HG02763 (cell line): ENCODE results near the gene SSTR5.
"Not testable (repeated sequence)": the region's sequence is repeated elsewhere in the genome, so short reads cannot be mapped to it uniquely, and the experiment has no call there.

Experiments
- ATAC-seq: cut with Tn5 transposase; IDR thresholded peaks from one replicate; pipeline ENCODE4 v1.9.1; 2021; ENCODE audit warnings: mild to moderate bottlenecking, moderate library complexity; ENCODE audit not compliant: unreplicated experiment

The SSTR5 gene

DNA sequence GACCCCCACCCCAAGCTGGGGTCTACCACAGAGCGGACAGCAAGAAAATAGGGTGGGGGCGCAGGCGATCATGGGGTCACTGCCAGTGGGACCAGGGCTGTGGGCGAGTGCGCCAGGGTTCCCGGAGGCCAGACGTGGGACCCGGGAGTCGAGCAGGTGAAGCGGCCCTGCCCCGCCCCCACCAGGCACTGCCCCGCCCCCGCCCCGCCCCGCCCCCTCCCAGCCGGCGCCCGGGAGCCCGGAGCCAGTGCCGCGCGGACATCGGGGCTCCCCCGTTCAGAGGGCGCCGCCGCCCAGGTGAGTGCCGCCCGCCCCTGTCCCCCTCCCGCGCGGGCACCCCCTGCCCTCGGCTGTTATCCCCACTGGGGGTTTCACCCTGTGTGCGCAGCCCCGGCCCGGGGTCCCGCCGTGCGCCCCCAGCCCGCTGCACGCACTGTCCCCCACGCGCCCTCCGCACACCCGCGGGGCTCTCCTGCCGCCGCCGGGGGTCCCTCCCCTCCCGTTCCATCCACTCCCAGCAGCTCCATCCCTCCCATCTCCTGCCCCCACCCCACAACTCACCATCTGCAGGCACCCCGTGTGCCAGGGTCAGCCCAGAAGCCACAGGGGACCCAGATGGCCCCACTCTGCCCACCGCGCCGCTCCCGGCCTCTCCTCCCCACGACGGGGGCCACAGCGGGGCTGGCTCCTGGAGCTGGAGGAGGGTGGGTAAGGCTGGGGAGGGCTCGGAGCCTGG is at the start of gene SSTR5:
SSTR5 (plus strand) TSS at position 222 of the 736 bp plus-strand sequence. CDS start 6,122 bp downstream, outside the sequence.
- ATAC-seq: no peak

DNA sequence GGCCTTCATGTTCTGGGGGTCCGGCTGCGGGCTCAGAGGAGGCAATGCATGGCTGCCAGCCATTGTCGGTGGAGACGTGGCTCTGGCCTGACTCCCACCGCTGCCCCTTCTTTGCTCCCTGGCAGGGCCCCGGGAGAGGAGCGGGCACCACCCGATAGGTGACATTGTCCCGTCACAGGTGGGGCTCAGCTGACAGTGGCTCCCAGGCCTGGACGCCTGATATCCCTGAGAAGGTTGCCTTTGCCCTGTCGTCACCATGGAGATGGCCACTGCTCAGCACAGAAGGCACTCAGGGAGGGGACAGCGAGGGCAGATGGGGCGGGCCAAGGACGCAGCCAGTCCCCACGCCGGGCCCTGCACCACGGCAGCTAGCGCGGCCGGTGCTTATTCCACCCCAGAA is 48.4 kb upstream of the SSTR5 start:
- ATAC-seq: no peak

DNA sequence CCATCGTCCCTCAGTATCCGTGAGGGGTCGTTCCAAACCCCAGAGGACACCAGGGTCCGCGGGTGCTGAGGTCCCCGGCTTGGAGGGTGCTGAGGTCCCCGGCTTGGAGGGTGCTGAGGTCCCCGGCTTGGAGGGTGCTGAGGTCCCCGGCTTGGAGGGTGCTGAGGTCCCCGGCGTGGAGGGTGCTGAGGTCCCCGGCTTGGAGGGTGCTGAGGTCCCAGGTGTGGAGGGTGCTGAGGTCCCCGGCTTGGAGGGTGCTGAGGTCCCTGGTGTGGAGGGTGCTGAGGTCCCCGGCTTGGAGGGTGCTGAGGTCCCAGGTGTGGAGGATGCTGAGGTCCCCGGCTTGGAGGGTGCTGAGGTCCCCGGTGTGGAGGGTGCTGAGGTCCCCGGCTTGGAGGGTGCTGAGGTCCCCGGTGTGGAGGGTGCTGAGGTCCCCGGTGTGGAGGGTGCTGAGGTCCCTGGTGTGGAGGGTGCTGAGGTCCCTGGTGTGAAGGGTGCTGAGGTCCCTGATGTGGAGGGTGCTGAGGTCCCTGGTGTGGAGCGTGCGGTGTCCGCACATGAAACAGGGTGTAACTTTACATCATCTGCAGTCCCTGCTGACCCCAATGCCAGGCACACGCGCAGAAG is 47.3 kb upstream of the SSTR5 start:
- not testable (repeated sequence) for ATAC-seq

DNA sequence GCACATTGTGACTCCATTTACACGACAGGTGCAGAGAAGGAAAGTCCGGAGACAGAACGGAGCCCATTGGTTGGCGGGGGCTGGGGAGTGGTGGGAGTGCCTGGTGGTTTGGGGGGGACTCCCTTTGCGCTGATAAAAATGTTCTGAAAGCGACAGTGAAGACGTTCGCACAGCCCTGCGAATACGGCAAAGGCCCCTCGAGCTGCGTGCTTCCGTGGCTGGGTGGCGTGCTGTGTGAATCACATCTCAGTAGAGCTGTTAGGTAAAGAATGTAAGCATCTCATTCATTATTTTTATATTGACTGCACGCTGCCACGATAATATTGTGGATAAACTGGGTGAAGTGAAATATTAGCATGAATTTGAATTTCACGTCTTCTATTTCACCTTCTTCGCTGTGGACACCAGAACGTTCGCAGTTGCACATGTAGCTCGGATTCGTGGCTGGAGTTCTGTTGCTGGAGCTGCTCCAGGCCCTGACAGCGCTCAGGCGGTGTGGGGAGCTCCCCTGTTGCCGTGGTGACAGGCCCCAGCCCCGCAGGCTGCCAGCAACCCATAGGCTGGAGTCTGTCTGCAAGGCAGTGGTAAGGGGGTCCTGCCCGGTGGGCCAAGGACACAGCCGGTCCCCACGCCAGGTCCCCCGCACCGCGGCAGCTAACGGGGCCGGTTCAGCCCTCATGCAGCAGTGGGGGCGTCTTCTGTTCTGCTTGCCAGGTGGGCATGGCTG is 46.3 kb upstream of the SSTR5 start:
- no peak for ATAC-seq

DNA sequence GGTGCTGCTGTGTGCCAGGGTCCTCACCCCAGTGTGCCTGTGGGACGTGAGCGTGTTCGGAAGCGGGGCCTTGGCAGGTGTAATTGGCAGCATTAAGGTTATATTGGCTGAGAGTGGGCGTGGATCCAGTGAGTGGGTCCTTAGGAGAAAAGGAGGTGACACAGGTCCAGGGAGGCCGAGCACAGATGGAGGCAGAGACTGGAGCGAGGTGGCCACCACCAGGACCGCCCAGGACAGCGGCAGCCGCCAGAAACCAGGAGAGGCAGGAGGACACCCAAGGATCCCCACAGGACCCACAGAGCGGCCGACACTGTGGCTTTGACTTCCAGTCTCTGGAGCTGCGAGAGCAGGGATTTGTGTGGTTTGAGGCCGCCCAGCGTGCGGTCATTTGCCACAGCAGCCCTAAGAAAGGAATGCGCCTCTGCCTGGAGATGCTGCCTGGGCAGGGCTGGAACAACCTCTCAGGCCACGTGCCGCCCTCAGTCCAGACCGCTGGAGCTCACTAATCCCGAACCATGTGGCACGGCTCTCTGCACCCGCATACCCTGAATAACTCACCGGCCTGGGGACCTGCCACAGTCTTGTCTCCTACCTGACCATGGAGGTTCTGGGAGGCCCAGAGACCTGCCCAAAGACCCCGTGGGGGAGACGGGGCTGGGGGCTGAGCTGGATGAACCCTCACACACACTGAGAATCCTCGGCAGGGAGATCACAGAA is 45.6 kb upstream of the SSTR5 start:
- no peak for ATAC-seq

DNA sequence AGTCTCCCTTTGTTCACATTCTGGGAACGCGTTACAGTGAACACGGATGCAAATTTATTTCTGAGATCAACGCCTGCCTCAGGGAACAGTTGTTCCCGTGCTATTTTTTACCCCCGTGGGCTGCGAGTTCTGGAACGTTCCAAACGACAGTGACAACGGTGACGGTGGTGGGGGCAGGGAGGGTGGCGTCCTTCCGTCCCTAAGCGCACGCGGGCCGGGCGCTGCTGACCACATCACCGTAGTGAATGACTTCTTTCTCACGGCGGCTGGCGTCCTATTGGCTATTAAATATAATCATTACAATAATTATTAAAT is 45.1 kb upstream of the SSTR5 start:
- no peak for ATAC-seq

DNA sequence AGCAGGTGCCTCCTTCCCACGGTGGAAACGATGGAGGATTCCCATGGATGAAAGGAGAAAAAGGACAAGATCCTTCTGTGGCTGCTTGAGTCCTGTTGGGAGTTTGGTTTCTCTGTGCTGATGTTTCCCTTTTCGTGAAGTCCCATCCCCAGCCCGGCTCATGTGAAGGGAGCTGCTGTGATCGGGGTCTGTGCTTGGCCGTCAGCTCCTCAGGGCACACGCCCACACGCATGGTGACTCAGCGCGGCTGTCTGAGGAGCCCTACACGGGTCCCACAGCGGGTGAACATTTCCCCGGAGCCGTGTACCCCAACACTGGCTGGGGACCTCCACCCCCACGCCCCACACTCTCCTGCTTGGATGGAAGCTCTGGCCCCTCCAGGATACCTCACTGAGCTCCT is 44.5 kb upstream of the SSTR5 start:
- no peak for ATAC-seq

DNA sequence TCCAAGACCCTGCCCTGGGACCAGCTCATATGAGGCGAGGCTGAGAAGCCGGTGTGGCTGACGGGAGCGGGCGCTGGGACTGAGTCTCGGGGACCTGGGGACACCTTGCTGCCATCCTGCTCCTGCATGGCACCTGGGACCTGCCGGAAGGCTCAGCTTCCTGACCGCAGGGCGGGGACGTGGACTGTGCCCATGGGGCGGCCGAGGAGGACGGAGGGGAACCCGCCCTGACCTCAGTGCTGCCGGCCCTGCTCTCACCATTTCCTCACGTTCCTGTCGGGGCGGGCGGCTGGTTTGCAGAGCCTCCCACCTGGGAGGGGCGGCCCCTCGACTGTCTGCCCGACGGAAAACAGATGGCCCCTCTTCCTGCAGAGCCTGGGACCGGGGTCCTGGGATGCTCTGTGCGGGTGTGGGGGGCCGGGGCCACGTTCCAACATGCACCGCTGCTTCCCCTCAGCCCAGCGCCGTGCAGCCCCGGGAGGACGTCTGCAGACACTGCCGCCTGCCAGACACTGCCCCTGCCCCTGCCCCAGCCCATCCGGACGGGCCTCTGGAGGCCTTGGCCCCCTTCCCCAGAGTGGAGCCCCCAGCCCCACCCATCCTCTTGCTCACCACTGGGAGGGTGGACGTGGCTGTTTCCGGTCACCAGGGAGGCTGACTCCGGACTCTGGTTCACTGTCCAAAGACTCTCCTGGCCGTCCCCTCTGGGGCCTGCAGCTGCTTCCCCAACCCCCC is 43.9 kb upstream of the SSTR5 start:
- ATAC-seq: no peak

DNA sequence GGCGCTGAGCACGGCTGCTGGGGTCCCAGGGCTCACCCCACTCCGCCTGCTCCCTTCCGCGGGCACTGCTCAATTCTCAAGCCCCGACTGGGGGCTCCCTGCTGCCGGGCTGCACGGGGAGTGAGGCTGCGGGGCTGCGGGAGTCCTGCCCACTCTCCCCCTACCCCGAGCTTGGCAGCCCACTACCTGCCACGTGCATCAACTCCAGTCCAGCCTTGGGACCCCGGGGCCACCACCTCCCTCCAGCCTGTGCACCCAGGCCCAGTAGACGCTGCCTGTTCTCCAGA is 43.3 kb upstream of the SSTR5 start:
- no peak for ATAC-seq

DNA sequence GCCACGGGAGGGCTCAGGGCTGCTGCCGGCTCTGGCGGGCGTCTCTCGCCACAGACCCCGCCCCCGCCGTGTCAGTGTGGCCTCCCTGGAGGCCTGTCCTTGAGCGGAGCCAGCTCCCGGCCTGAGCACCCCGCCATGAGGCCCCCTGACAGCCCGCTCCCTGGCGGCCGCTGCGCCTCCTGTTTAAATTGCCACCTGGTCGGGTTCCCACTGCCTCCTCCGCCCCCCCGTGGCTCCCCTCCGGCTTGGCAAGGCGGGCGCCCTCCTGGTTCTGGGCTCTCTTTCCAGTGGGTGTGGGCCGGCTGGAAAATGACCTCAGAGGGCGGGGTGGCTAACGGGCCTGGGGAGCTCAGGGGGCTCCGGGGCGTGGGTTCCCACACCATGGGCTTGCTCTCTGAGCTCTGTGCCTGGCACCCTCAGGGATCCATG is 42.1 kb upstream of the SSTR5 start:
- ATAC-seq: no peak

DNA sequence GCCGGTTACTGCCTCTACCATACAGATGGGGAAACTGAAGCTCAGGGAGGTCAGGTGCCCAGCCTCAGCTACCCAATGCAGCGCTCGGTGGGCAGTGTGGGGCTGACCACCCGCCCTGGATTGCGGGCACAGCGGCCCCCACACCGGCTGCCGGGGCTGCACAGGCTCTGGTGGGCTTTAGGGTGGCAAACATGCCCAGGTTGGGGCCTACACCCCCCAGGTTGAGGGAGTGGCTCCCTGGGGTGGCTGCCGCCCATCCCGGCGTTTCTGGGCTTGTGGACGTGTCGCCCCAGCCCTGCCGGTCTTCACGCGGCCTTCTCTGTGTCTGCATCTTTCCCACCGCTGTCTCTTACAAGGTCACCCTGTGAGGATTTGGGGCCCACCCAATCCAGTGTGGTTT is 40.9 kb upstream of the SSTR5 start:
- no peak for ATAC-seq

DNA sequence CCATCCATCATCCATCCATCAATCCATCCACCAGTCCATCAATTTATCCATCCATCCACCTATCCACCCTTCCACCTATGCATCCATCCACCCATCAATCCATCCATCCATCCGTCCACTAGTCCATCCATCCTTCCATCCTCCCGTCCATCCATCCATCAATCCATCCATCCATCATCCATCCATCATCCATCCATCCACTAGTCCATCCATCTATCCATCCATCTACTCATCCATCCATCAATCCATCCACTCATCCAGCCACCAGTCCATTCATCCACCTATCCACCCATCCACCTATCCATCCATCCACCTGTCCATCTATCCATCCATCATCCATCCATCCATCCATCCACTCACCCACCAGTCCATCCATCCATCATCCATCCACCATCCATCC is 39.9 kb upstream of the SSTR5 start:
- ATAC-seq: no peak

DNA sequence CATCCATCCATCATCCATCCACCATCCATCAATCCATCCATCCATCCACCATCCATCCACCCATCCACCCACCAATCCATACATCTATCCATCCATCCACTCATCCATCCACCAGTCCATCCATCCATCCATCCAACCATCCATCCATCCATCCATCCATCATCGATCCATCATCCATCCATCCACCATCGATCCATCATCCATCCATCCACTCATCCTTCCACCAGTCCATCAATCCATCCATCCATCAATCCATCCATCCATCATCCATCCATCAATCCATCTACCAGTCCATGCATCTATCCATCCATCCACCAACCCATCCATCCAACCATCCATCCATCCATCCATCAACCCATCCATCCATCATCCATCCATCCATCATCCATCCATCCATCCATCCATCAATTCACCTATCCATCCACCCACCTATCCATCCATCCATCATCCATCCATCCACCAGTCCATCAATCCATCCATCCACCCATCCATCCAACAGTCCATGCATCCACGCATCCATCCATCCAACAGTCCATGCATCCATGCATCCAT is 39.3 kb upstream of the SSTR5 start:
- no peak for ATAC-seq

DNA sequence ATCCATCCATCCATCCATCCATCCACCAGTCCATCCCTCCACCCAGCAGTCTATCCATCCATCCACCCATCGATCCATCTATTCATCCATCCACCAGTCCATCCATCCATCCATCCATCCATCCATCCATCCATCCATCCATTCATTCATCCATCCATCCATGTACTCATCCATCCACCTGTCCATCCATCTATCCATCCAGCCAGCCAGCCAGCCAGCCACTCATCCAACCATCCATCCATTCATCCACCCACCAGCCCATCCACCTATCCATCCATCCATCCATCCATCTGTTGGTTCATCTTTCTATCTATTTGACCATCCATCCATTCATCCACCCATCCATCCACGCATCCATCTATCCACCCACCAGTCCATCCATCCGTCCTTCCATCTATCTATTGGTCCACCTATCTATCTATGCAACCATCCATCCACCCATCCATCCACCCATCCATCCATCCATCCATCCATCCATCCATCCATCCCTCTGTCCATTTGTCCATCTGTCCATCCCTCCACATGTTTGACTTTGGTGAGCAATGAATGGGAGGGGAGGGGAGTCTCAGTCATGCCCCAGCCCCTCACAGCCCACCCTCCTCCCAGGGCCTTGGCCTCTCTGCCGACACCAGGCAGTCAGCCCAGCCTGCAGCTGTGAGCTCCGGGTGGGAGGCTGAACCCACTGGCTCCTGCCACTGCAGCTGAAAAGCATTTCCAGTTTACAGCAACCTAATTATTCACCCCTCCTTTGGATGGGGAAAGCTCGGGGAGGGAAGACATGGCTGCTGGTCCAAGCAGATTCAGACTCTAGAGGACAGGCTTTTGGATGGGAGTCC is 38.1 kb upstream of the SSTR5 start:
- ATAC-seq: no peak

DNA sequence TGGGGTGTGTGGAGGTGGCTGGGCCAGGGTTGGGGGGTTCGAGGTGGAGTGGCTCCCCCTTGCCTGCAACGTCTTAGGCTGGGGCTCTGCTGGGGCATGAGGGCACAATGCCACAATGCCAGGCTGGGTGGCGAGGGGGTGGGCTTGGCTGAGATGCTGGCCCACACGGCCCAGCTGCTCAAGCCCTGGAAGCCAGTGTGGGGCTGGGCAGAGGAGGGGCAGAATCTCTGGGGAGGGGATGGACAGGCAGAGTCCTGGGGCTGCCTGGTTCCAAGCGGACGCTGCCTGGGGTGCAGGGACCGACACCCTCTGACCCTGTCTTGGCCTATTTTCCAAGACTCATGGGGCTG is 37.5 kb upstream of the SSTR5 start:
- no peak for ATAC-seq

DNA sequence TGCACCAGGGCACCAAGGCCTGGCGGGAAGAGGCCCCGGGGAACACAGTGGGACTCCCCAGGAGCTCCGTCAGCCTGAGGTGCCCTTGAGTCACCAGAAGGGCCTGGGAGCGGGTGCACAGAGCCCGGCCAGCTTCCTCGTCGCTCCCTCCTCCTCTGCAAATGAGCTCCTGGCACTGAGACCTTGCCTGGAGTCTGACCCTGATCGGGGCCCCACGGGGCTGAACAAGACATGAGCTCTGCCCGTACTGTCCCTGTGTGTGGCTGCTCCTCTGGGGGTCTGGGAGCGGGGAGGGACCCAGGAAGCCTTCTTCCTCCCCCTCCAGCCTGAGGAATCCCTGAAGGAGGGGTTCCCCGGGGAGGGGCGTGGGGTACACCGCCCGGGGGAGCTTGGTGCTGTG is 36.4 kb upstream of the SSTR5 start:
- ATAC-seq: no peak

DNA sequence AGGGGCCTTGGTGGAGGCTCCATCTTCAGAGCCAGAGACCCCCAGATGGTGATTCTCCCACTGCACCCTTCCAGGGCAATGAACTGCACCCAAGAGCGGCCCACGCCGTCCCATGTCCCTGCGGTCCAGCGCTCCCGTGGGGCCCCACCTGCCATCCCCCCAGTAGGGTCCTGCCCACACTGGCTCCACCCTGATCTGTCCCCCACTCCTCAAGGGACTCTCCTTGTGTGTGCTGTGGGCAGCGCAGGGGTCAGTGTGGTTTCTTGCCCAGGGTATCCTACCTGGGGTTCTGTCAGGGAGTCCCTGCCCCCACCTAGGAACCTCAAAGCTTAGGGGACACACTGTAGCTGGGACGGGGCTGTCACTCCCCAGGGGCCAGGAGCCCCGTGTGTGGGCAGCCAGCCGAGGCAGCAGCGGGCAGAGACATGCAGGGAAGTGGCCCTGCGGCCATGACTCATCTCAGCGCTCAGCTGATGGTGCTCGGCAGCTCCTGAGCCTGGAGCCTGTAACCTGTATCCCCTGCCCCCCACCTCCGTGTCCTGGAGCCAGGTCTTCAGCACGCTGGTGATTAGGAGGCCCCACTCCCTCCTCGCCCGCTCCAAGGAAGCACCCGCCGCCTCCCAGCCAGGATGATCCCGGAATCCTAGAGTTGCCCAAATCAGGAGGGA is 35.7 kb upstream of the SSTR5 start:
- ATAC-seq: no peak

DNA sequence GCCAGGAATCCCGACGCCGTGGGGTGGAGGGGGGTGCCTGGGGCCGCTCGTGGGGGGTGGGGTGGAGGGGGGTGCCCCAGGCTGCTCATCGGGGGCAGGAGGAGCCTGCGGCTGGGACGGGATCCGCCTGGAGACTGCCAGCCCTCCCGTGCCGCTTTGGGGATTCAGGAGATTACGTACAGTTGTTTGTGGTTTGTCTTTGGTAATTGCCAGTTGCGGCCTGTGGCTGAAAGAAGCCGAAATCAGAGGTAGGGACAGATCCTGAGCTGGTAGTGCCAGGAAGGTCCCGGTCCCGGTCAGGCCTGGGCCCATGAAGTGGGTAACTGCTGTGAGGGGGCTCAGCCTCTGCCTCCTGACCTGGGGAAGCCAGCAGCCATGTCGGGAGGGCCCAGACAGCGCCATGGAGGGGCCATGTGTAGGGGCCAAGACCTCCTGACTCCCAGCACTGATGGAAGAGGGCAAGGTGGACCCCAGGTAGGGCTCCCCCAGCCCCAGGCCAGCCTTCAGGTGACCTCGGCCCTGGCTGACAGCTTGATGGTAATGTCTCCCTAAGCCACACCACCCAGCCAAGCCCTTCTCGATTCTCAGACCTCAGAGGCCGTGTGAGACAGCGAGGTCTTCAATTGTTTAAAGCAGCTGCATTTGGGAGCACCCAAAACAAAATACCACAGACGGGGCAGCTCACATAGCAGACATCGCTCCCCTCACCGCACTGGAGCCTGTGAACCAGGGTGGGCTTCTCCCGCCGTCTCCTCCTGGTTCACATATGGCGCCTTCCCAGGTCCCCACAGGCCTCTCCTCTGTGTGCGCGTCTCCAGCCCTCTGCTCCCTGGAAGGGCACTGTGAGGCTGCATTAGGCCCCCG is 34.9 kb upstream of the SSTR5 start:
- no peak for ATAC-seq

DNA sequence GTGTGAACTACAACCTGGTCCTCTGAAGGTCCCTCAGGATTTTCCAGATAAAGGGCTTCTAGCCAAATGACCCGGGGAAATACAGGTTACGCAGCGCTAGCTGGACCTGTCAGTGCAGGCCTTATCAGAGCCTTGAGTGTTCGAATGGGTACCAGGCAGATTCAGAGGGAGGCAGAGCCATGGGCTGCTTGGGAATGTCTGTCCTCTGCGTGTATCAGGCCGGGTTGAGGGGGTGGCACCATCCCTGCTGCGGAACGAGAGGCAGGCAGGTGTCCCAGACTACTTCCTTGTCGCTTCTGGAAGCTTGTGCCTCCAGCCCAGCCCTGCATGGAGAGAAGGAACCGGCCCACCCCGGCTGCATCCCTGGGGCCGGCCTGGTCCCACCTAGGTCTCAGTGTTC is 33.6 kb upstream of the SSTR5 start:
- no peak for ATAC-seq
